Hypothalamus (tissue), 51 donors: ENCODE measurements around the gene GLCCI1.
"Not testable (repeated sequence)": the region's sequence is repeated elsewhere in the genome, so short reads cannot be mapped to it uniquely, and the experiment has no call there.

Source experiments
- DNase-seq, 51 donors: peaks; one replicate each; lab custom pipeline; 2025; lab: John Stamatoyannopoulos, UW

Gene GLCCI1

GRCh38 chr7:8042796-8043535 is 74.4 kb downstream of the GLCCI1 start:
- no peak for DNase-seq

GRCh38 chr7:8044761-8045430 is 76.3 kb downstream of the GLCCI1 start:
- no peak for DNase-seq

GRCh38 chr7:8048067-8048466 is 79.5 kb downstream of the GLCCI1 start:
- DNase-seq = not testable (repeated sequence)

GRCh38 chr7:8051373-8051772 is 82.8 kb downstream of the GLCCI1 start:
- DNase-seq = no peak

GRCh38 chr7:8051998-8052397 is 83.4 kb downstream of the GLCCI1 start:
- DNase-seq = no peak

- no peak for DNase-seq
Observed at GRCh38 chr7:8052824-8053223, 84.2 kb downstream of the GLCCI1 start.

- no peak for DNase-seq
Observed at GRCh38 chr7:8056439-8056838, 87.8 kb downstream of the GLCCI1 start.

- DNase-seq = no peak
Observed at GRCh38 chr7:8057566-8057965, 89.0 kb downstream of the GLCCI1 start.

- no peak for DNase-seq
Observed at GRCh38 chr7:8058322-8058721, 89.7 kb downstream of the GLCCI1 start.

- DNase-seq = no peak
Observed at GRCh38 chr7:8058852-8059251, 90.3 kb downstream of the GLCCI1 start.

GRCh38 chr7:8060241-8060640 is 91.6 kb downstream of the GLCCI1 start:
- DNase-seq = no peak

GRCh38 chr7:8063300-8063699 is 94.7 kb downstream of the GLCCI1 start:
- DNase-seq = not testable (repeated sequence)

GRCh38 chr7:8063706-8064297 is 95.2 kb downstream of the GLCCI1 start:
- DNase-seq = no peak

GRCh38 chr7:8064828-8065227 is 96.2 kb downstream of the GLCCI1 start:
- DNase-seq = no peak

GRCh38 chr7:8065356-8065813 is 96.8 kb downstream of the GLCCI1 start:
- no peak for DNase-seq

GRCh38 chr7:8068892-8069686 is 100.5 kb downstream of the GLCCI1 start:
- DNase-seq = peak in 22 of 51 donors; percentile 1 to 27 (median 8)

GRCh38 chr7:8070451-8071180 is 102.0 kb downstream of the GLCCI1 start:
- DNase-seq = no peak

- DNase-seq = no peak
Observed at GRCh38 chr7:8078418-8078817, 109.8 kb downstream of the GLCCI1 start.

- DNase-seq = no peak
Observed at GRCh38 chr7:8082762-8083161, 114.2 kb downstream of the GLCCI1 start.

- DNase-seq = no peak
Observed at GRCh38 chr7:8084836-8085235, 116.2 kb downstream of the GLCCI1 start.
